Fibroblast of lung (primary cell): Measurements from ENCODE around the gene PILRB. TPM values are rescaled to one million over a fixed set of nuclear protein-coding genes. Genes with fewer than 3 reads are reported as not detected.

ENCODE experiments used
- DNase-seq, 2 donors: peaks; one replicate each; pipeline versions ENCODE4 v3.0.0 to v3.0.0-alpha.2; 2010; ENCODE audit warnings: low read depth in 2 of 2
- H2AFZ ChIP-seq: 2 replicates; pipeline ENCODE4 v1.5.1; 2012; ENCODE audit warnings: low read length, control low read depth, inconsistent platforms
- H3K27ac ChIP-seq: 2 replicates; pipeline ENCODE4 v1.5.1; 2011; ENCODE audit warnings: low read length, control low read depth; ENCODE audit not compliant: insufficient read depth
- H3K27me3 ChIP-seq: 2 replicates; pipeline ENCODE4 v1.5.1; 2011; ENCODE audit warnings: mild to moderate bottlenecking, low read length; ENCODE audit not compliant: control insufficient read depth, insufficient read depth
- H3K36me3 ChIP-seq: 2 replicates; pipeline ENCODE4 v1.5.1; 2011; ENCODE audit warnings: low read length; ENCODE audit not compliant: control insufficient read depth, insufficient read depth
- H3K4me1 ChIP-seq: 2 replicates; pipeline ENCODE4 v1.5.1; 2011; ENCODE audit warnings: low read length; ENCODE audit not compliant: control insufficient read depth, insufficient read depth; ENCODE audit errors: extremely low read depth
- H3K4me2 ChIP-seq: 2 replicates; pipeline ENCODE4 v1.5.1; 2011; ENCODE audit warnings: low read length, control low read depth; ENCODE audit not compliant: insufficient read depth; ENCODE audit errors: extremely low read depth
- H3K4me3 ChIP-seq, 4 experiments: fragments of 200-600 bp in 1 of 4; sonication (generic) in 1 of 4; replicated peaks in 1 of 4; 2 replicates each; pipeline ENCODE4 v1.5.1; 2011 to 2016; ENCODE audit warnings: low read length in 4 of 4, low read depth in 3 of 4, mild to moderate bottlenecking in 3 of 4, control low read depth in 2 of 4, inconsistent platforms in 1 of 4, mixed read lengths in 1 of 4; ENCODE audit not compliant: insufficient read depth in 1 of 4; ENCODE audit errors: control extremely low read depth in 1 of 4
- H3K79me2 ChIP-seq: 2 replicates; pipeline ENCODE4 v1.5.1; 2012; ENCODE audit warnings: mild to moderate bottlenecking, low read length, inconsistent platforms; ENCODE audit not compliant: control insufficient read depth, insufficient read depth
- H3K9ac ChIP-seq: 2 replicates; pipeline ENCODE4 v1.5.1; 2011; ENCODE audit warnings: mild to moderate bottlenecking, low read length, control low read depth; ENCODE audit not compliant: insufficient read depth
- H3K9me3 ChIP-seq: 2 replicates; pipeline ENCODE4 v1.5.1; 2012; ENCODE audit warnings: low read depth, low read length; ENCODE audit not compliant: control insufficient read depth, insufficient read depth
- H4K20me1 ChIP-seq: 2 replicates; pipeline ENCODE4 v1.5.1; 2011; ENCODE audit warnings: low read length; ENCODE audit not compliant: control insufficient read depth, insufficient read depth; ENCODE audit errors: extremely low read depth
- CTCF ChIP-seq, 2 donors: IDR thresholded peaks in 1 of 2; conservative IDR thresholded peaks in 1 of 2; 1 replicate in 1 of 2; 2 replicates in 1 of 2; pipeline ENCODE4 v1.5.1; 2011 to 2012; ENCODE audit warnings: low read length in 2 of 2, control low read depth in 1 of 2, inconsistent platforms in 1 of 2, low read depth in 1 of 2, mild to moderate bottlenecking in 1 of 2
- EZH2 ChIP-seq: IDR thresholded peaks from 2 replicates; pipeline ENCODE4 v1.5.1; 2012; ENCODE audit warnings: low read length, control low read depth, mild to moderate bottlenecking; ENCODE audit errors: missing control alignments
- polyA plus RNA-seq, 2 donors: library from polyadenylated mRNA; depleted of rRNA in 1 of 2; stranded (reverse) in 1 of 2; unstranded in 1 of 2; fragments of >200 nt; gene quantifications; 2 replicates each; pipeline ENCODE4 v1.2.1, GENCODE V29; 2011 to 2012; ENCODE audit warnings: missing spikeins in 1 of 2
- total RNA-seq: library from RNA; depleted of rRNA; stranded (reverse); fragments of >200 nt; gene quantifications from 2 replicates; pipeline ENCODE4 v1.2.1, GENCODE V29; 2014

Gene PILRB
- total and polyA plus RNA-seq, 2 donors (not counting 1 experiment from before 2014, with no cell fraction given) = 4.3 to 6.5 TPM

GRCh38 chr7:100367251-100367620, 9.3 kb downstream of the PILRB start:
- H3K79me2 ChIP-seq = no peaks in the 10 kb centered on the region
- no peak overlapping the region for H3K9ac ChIP-seq
- TF ChIP-seq CTCF (conservative IDR thresholded peaks at IDR 0.05 in 1 of 2, IDR thresholded peaks at IDR 0.05 in 1 of 2; ENCODE audit: low read depth in 1 of 2, low read length in 2 of 2) = no peak
- no peak for TF ChIP-seq EZH2
- no peaks in the 10 kb centered on the region for H3K9me3 ChIP-seq
- H2AFZ ChIP-seq = no peak overlapping the region
- no peak for DNase-seq
- no peaks in the 10 kb centered on the region for H3K4me1 ChIP-seq
- H3K27me3 ChIP-seq = no peaks in the 10 kb centered on the region
- H3K27ac ChIP-seq = no peak overlapping the region
- H3K36me3 ChIP-seq = peaks cover 2% of the 10 kb centered on the region
- H3K4me3 ChIP-seq = no peak overlapping the region
- H4K20me1 ChIP-seq = no peaks in the 10 kb centered on the region
- H3K4me2 ChIP-seq = no peak overlapping the region

- Histone ChIP-seq H2AFZ (no peak overlapping the region), H3K4me3 (no peak overlapping the region), H3K27ac (no peak overlapping the region), H3K9ac (no peak overlapping the region), H3K36me3 (peaks cover 2% of the 10 kb centered on the region), H4K20me1 (no peaks in the 10 kb centered on the region), H3K9me3 (no peaks in the 10 kb centered on the region), H3K79me2 (no peaks in the 10 kb centered on the region), H3K4me1 (no peaks in the 10 kb centered on the region), H3K4me2 (no peak overlapping the region), H3K27me3 (no peaks in the 10 kb centered on the region)
- no peak for DNase-seq
- no peak for TF ChIP-seq CTCF (conservative IDR thresholded peaks at IDR 0.05 in 1 of 2, IDR thresholded peaks at IDR 0.05 in 1 of 2; ENCODE audit: low read depth in 1 of 2, low read length in 2 of 2)
- TF ChIP-seq EZH2 = no peak
These were observed 10.0 kb downstream of the PILRB start for GRCh38 chr7:100367676-100368613.

GRCh38 chr7:100369105-100369504, 11.2 kb downstream of the PILRB start:
- Histone ChIP-seq H3K36me3 (peaks cover 2% of the 10 kb centered on the region), H3K9ac (no peak overlapping the region), H3K4me2 (no peak overlapping the region), H3K27ac (no peak overlapping the region), H4K20me1 (no peaks in the 10 kb centered on the region), H2AFZ (no peak overlapping the region), H3K79me2 (no peaks in the 10 kb centered on the region), H3K4me1 (no peaks in the 10 kb centered on the region), H3K4me3 (no peak overlapping the region), H3K27me3 (no peaks in the 10 kb centered on the region), H3K9me3 (no peaks in the 10 kb centered on the region)
- no peak for DNase-seq
- TF ChIP-seq EZH2 = no peak
- no peak for TF ChIP-seq CTCF (conservative IDR thresholded peaks at IDR 0.05 in 1 of 2, IDR thresholded peaks at IDR 0.05 in 1 of 2; ENCODE audit: low read depth in 1 of 2, low read length in 2 of 2)
